ENCODE data around the gene LUZP1. TPM values are rescaled to one million over a fixed set of nuclear protein-coding genes. Genes with fewer than 3 reads are reported as not detected.

Gene LUZP1
- total RNA-seq, 1 experiment from 2014 or later = 22.4 TPM

GRCh38 chr1:23118957-23119792 is 49.5 kb downstream of the LUZP1 start:
- Histone ChIP-seq H2AFZ (ENCODE audit: low read depth, low read length, poor library complexity, severe bottlenecking) (no peak overlapping the region), H3K4me2 (ENCODE audit: low read length) (no peak overlapping the region), H3K36me3 (ENCODE audit: control insufficient read depth in 1 of 2, insufficient read depth in 2 of 2, low read length in 2 of 2) (no peaks in the 10 kb centered on the region), H3K27ac (ENCODE audit: low read depth, low read length) (no peak overlapping the region), H3K9ac (ENCODE audit: low read length) (no peak overlapping the region), H4K20me1 (ENCODE audit: insufficient read depth) (peaks cover 4% of the 10 kb centered on the region; the same call in 1 of the 2 replicates), H3K9me3 (ENCODE audit: control insufficient read depth in 1 of 2, insufficient read depth in 1 of 2, low read depth in 1 of 2, low read length in 2 of 2) (no peaks in the 10 kb centered on the region), H3K4me3 (replicated peaks in 1 of 2; ENCODE audit: low read depth in 1 of 2, low read length in 2 of 2) (no peak overlapping the region), H3K9me2 (ENCODE audit: insufficient read depth) (no peaks in the 10 kb centered on the region), H3K27me3 (ENCODE audit: insufficient read depth, low read length) (no peaks in the 10 kb centered on the region), H3K79me2 (ENCODE audit: insufficient read depth, low read length) (peaks cover 64% of the 10 kb centered on the region), H3K4me1 (ENCODE audit: control insufficient read depth in 1 of 2, insufficient read depth in 2 of 2, low read length in 2 of 2) (peaks cover 3 to 14% of the 10 kb centered on the region in 2 experiments; a peak in 3 of 4 replicates)
- POLR2A ChIA-PET = interaction anchor here (0.6 kb wide), 1 partner anchor 171 kb away, joined by 4 read pairs; no protein-coding TSS in a partner anchor
- ATAC-seq = no peak
- no peak for TF ChIP-seq POLR2A (IDR thresholded peaks at IDR 0.05; ENCODE audit: borderline replicate concordance, extremely low read depth, insufficient read depth, insufficient read length)
- no peak for TF ChIP-seq ZFX (IDR thresholded peaks at IDR 0.05)
- no peak for TF ChIP-seq CTCF (IDR thresholded peaks at IDR 0.05 in 2 of 3, conservative IDR thresholded peaks at IDR 0.05 in 1 of 3; ENCODE audit: borderline replicate concordance in 1 of 3, insufficient read depth in 1 of 3, low read depth in 2 of 3, low read length in 2 of 3)
- TF ChIP-seq JUND (IDR thresholded peaks at IDR 0.05) = no peak
- TF ChIP-seq EZH2 (IDR thresholded peaks at IDR 0.05) = no peak
- TF ChIP-seq EZH2phosphoT487 (IDR thresholded peaks at IDR 0.05; ENCODE audit: borderline replicate concordance) = no peak
- no peak for TF ChIP-seq EGR1 (IDR thresholded peaks at IDR 0.05; ENCODE audit: low read depth)
- no peak for TF ChIP-seq ELF1 (IDR thresholded peaks at IDR 0.05; ENCODE audit: borderline replicate concordance, low read depth)
- no peak for TF ChIP-seq FOSL1 (IDR thresholded peaks at IDR 0.05; ENCODE audit: low read depth)
- TF ChIP-seq SP1 (IDR thresholded peaks at IDR 0.05; ENCODE audit: low read depth) = no peak
- no peak for TF ChIP-seq REST (IDR thresholded peaks at IDR 0.05; ENCODE audit: low read depth)
- no peak for TF ChIP-seq ZBTB33 (IDR thresholded peaks at IDR 0.05; ENCODE audit: extremely low read depth, insufficient replicate concordance, low read length)
- no peak for TF ChIP-seq CBX3 (IDR thresholded peaks at IDR 0.05; ENCODE audit: low read depth)
- no peak for TF ChIP-seq CEBPB (IDR thresholded peaks at IDR 0.05; ENCODE audit: low read depth)
- no peak for TF ChIP-seq TCF7L2 (IDR thresholded peaks at IDR 0.05; ENCODE audit: borderline replicate concordance, extremely low read depth, insufficient read depth, insufficient read length)
- TF ChIP-seq SIN3A (IDR thresholded peaks at IDR 0.05; ENCODE audit: low read depth) = no peak
- TF ChIP-seq YY1 (IDR thresholded peaks at IDR 0.05; ENCODE audit: extremely low read depth, insufficient replicate concordance, low read depth, low read length) = no peak
- no peak for TF ChIP-seq ZNF274 (IDR thresholded peaks at IDR 0.05; ENCODE audit: low read depth, low read length)
- no peak for TF ChIP-seq RAD21 (IDR thresholded peaks at IDR 0.05; ENCODE audit: low read depth)
- no peak for TF ChIP-seq MAX (IDR thresholded peaks at IDR 0.05)
- intact Hi-C loops (cut with micrococcal nuclease) = no loop called here
- CTCF ChIA-PET = interaction anchor here (0.8 kb wide), 1 partner anchor 65 kb away, joined by 3 read pairs; no protein-coding TSS in a partner anchor
- RAD21 ChIA-PET (ENCODE audit: low non-redundant PET in 1 of 2, low total read pairs in 2 of 2, uncharacterized antibody in 2 of 2, unreplicated experiment in 2 of 2) = interaction anchor here in 1 of 2 experiments (0.7 kb wide), 1 partner anchor 65 kb away, joined by 3 read pairs; no protein-coding TSS in a partner anchor
- no TSS peak for BruUV-seq (replicated peaks)
- DNase-seq (ENCODE audit: low read depth, low spot score) = no peak
